HL-60/S4 (cell line): ENCODE measurements around the gene OTOS.

Experiments used
- in situ Hi-C: fragments of 300-500 bp; cut with MboI; formaldehyde crosslinking; loops from 2 replicates; pipeline ENCODE4 v1.14.3; 2022; ENCODE audit warnings: low sequenced_read_pairs

OTOS gene

DNA sequence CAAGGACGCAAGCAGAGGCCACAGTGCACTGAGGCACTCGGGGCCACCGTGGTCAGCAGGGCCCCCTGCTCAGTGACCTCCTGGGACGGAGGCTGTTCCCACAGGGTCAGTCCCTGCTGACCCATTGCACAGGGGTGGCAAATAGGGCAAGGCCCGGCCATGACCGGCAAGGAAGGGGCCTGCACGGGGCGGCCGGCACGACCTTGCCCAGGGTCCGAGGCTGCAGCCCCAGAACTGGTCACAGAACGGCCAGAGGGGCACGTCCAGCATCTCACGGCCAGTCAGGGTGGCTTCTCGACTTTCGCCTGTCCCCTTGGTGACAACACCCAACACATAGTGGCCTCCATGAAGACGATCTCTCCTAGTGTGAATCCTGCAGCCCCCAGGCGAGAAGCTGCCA lies 27.6 kb upstream of the OTOS start:
- in situ Hi-C loops = no loop called here

DNA sequence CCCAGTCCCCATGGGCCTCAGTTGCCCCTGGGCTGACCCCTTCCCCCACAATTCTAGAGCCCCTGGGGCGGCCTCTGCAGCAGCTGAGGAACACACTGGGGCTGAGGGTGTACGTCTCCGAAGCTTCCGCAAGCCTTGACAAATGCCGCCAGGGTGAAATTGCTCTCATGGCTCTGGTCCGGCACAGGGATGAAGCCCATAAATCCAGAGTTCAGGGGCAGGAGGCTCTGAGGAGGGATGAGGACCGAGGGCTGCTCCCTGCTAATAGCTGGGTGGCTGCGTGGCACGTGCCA lies 27.1 kb upstream of the OTOS start:
- in situ Hi-C loops = no loop called here

DNA sequence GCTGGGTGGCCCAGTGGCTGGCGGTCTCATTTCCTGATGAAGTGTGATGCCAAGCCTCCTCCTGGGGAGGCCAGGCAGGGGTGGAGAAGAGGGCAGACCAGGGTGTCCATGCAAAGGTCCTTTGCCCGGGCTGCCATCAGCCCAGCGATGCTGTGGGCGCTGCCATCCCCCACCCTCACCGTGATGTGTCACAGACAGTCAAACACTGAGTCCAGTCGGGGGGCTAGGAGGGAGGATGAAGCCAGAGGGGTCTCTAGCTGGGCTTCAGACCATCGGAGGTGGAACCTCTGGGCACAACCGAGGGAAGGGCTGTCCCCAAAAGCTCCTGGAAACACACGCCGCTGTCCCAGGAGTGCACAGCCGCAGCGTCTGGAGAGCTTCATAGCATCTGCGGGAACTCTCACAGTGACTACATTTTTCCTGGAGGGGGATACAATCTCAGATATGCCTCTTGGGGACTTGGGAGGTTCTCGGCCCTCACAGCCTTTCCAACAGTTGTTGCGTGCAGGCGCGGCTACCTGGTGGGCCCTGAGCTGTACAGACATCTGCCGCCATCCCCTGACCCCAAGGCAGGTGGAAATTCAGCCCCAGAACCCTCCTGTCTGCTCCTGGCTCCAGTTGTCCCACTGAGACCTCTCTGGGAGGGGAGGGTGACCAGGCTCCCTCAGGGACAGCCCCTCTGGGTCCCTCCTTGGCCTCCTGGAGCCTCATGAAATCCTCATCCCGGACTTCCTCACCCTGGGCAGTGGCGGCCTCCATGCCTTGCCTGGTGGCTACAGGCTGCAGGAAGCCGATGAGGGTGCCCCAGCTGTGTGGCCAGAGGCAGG lies 26.5 kb upstream of the OTOS start:
- in situ Hi-C loops = no loop called here

DNA sequence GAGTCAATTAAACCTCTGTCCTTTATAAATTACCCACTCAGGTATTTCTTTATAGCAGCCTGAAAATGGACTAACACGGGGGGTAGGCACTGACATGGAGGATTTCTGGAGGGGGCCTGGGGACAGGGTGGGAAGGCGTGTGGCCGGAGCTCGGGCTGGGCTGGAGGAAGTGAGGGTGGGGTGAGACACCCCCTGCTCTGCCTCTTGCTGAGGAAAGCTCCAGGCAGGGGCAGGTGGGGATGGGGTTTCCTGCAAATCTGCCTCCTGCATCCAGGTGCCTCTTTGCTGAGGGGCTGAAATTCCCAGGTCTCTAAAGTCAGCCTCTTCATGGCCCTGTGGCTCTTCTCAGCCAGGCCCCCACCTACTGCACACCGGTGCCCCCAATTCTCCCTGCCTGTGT lies 25.7 kb upstream of the OTOS start:
- in situ Hi-C loops = no loop called here

DNA sequence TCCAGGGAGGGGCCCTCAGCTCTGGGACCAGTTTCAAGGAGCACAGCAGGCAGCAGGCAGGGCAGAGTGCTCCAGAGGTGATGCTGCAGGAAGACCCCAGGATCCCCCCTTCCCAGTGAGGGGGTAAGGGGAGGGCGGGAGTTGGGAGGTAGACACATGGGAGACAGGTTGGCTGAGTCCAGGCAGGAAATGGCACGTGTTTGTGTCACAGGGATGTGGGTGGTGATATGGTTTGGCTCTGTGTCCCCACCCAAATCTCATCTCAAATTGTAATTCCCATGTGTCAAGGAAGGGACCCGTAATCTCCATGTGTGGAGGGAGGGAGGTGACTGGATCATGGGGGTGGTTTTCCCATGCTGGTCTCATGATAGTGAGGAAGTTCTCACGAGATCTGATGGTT lies 25.2 kb upstream of the OTOS start:
- in situ Hi-C loops = no loop called here

DNA sequence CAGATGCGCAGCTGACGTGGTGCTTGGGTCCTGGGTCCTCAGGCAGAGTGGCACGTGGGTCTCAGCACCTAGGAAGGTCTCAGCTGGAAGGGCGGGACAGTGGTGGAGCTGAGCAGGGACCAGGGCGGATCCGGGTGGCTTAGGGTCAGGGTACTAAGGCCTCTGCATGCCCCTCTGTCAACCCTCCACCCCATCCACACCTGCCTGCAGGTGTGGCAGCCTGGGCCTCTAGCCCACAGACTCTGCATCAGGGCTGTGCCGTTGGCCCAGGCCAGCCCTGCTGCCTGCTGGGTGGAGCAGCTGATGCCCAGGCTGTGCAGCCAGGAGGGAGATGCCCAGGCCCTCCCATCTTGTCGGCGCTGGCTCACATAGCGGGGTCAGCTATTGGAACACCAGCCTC lies 24.6 kb upstream of the OTOS start:
- in situ Hi-C loops = no loop called here

DNA sequence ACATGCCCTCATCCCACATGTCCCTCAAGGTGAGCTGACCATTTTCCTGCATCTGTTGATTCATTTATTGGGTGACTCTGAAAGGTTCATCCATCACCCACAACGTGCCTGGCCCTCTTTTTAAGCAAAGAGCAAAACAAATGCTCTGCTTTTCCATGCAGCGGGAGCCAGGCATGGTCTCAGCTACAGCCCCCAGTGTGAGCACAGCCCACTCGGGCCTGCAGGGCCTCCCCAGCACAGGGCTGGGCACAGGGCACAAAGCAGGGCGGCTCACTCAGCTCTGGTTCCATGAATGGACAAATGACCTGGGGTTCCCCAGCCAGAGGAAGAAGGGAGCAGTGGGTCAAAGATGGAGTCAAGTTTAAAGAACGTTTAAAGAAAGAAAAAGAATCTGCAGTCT lies 24.1 kb upstream of the OTOS start:
- in situ Hi-C loops = no loop called here

DNA sequence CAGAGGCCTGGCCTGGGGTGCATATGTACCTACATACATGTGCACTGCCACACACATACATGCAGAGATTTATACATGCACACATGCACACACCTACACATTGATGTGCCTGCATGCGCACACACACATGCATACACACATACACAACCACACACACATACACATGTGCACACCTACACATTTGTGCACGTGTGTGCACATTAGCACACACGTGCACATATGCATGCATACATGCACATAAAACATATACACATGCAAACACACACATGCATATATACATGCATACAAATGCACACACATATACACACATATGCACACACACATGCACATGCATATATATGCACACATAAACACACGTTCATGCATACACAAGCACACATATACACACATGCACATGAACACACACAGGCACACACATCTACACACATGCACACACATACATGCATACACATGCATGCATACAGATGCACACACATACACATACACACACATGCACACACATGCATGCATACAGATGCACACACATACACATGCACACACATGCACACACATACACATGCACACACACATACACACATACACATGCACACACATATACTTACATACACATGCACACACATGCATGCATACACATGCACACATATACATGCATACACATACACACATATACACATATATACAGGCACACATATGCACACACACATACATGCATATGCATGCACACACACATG lies 23.6 kb upstream of the OTOS start:
- in situ Hi-C loops = no loop called here

DNA sequence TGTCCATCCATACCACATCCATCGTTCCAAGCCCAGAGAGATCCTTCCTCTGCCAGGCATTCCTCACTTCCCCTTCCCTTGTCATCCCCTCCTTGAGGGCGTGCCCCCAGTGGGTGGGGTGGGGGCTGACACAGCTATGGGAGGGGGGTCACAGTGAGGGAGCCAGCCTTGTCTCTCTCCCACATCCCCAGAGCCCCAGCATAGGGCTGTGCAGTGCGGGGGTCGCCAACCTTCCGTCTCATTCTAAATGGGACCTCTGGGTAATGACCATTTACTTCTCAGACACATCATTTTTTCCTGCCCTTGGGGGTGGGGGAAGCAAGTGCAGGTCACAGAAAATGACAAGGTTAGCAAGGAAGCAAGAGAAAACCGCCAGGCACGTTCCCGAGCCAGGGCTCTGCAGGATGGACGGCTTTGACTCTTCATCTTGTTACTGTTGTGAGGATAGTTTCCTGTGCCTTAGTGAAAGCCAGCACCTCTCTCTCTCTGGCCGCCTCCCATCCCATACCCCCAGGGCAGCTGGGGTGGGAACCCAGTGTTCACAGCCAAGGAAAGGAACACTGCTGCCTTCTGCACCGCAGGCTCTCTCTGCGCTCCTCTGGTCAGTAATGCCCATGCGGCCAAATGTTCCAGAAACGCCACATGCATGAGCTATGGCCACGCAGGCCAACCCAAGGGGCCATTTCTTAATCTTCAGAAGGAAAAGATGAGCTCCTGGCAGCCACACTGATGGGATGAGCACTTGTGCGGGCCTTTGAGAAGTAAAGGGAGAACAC lies 22.7 kb upstream of the OTOS start:
- in situ Hi-C loops = no loop called here

DNA sequence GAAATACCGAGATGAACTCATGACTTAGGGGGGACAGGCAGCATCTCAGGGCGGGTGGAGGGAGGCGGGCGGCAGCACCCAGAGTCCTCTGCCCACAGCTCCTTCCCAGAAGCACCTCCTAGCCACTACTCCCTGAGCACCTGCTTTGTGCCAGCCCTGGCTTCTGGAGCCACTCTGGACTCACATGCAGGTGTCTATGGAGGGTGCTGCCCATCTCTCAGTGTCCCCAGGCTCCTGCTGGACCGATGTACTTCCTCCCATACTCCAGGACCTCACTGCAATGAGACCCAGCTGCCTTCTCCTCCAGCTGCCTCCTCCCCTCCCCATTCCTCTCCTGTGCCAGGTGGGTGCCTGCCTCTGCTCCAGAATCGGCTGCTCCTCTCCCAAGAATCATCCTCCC lies 22.1 kb upstream of the OTOS start:
- in situ Hi-C loops = no loop called here

DNA sequence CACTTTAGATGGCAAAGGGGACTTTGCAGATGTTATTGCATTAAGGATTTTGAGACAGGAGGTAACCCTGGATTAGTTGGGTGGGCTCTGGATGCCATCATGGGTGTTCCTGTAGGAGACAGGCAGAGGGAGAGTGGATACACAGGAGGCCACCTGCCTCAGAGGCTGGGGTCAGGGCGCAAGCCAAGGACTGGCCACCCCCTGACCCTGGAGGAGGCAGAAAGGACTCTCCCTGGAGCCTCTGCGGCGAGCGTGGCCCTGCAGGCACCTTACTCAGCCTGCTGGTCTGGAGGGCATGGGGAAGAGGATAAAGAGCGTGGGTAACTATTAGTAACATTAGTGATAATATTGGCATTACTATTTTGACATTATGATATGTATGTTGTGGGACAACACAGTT lies 21.6 kb upstream of the OTOS start:
- in situ Hi-C loops = no loop called here

DNA sequence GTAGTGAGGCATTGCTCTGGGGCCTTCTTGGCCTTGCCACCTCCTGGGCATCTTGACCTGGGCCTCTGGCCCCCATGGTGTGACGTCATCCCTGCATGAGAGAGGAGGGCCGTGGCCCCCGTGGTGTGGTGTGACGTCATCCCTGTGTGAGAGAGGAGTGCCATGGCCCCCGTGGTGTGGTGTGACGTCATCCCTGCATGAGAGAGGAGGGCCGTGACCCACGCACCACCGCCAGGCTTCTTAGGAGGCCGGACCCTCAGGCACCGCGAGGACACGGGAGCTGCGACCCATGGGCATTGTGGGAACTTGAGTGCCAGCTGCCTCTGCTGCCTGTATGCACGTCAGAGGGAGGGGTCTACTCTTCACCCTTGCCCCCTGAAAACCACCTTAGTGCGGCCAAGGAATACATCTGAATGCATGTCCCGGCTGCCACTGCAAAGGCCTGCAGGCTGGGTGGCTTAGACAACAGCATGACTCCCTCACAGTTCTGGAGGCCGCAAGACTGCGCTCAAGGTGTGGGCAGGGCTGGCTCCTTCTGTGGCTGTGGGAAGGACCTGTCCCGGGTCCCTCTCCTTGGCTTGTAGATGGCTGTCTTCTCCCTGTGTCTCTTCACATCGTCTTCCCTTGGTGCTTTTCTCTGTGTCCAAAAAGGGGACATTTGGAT lies 20.8 kb upstream of the OTOS start:
- in situ Hi-C loops = no loop called here

DNA sequence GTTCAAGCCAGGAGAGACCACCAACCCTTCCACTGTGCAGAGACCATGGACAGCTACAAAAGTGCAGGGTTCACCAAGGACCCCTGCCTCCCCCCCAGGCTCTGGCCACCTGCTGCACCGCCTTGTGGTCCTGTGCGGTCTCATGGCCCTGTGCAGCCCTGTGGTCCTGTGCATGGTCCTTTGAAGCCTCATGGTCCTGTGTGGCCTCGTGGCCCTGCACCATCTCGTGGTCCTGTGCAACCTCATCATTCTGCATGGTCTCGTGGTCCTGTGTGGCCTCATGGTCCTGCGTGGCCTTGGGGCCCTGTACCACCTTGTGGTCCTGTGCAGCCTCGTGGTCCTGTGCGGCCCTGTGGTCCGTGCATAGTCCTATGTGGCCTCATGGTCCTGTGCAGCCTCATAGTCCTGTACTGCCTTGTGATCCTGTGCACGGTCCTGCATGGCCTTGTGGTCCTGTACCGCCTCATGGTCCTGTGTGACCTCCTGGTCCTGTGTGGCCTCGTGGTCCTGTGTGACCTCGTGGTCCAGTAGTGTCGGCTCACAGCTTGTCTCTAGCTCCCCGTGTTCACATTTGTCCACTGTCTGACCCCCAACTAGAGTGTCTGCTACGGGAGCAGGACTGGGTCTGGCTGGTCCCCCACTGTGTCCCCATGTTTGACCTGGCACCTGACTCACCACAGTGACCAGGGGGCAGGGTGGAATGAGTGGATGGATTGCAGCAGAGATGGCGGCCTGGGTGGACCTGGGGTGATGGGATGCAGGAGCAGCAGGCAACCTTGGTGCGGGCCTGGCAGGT lies 20.0 kb upstream of the OTOS start:
- in situ Hi-C loops = no loop called here

DNA sequence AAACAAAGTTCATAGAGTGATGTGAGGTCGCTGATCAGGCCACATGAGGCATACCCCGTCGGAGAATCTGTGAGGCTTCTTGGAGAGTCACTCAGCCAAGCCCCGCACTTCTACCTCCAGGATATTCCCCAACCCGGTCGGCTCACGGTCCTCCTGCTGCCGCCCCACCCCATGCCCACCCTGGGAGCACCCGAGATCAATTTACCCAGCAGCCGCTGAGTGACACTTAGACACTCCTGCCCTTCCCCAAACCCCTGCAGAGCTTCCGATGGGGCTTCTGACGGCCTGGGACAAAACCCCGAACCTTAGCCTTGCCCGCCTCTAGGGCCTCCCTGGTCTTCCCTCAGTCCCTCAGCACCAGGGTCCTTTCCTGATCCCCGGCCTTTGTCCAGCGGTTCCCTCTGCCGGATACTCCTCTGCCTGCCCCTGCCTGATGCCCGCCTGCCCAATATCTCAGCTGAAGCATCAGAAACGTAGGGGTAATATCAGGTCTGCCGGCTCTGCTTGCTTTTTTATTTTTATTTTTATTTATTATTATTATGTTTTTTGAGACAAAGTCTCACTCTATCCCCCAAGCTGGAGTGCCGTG lies 18.9 kb upstream of the OTOS start:
- in situ Hi-C loops = no loop called here

DNA sequence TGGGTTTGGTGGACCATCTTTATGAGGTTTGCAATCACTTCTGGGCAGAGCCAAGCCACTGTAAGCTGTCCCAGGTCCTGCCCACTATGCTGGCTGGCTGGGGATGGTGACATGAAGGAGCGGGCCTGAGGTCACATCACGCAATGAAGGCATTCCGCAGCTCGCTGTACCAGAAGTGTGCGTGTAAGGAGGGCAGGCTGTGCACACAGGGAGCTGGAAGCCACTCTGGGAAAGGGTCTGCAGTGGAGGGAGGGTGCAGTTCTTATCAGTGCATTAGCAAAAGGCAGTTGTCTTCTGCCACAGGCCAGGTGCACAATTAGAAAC lies 16.7 kb upstream of the OTOS start:
- in situ Hi-C loops = no loop called here

DNA sequence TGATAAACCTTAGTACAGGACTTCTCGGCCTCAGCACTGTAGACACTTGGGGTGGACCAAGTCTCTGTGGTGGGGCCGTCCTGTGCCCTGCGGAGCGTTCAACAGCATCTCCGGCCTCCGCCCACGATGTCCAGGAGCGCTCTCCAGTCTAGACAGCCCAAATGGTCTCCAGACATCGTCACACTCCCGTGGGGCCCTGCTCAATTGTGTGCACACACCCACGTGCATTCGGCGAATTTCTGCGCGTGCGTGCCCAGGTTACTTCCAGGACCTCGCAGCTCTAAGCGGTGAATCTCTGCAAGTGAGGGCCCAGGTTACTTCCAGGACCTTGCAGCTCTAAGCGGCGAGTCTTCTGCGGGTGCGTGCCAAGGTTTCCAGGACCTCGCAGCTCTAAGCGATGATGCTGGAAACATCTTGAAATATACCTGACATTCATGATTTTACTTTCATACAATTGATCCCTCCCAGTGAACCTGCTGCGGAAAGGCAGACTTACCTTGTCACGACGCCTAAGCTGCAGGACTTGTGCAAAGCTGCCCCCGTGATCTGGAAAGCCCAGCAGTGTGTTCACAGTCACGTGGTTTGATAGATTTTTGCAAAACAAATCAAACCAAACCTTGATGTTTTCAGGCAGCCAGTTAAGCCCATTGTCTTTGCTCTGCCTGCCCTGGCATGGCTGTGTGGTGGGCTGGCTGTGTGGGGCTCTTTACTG lies 16.1 kb upstream of the OTOS start:
- in situ Hi-C loops = no loop called here

DNA sequence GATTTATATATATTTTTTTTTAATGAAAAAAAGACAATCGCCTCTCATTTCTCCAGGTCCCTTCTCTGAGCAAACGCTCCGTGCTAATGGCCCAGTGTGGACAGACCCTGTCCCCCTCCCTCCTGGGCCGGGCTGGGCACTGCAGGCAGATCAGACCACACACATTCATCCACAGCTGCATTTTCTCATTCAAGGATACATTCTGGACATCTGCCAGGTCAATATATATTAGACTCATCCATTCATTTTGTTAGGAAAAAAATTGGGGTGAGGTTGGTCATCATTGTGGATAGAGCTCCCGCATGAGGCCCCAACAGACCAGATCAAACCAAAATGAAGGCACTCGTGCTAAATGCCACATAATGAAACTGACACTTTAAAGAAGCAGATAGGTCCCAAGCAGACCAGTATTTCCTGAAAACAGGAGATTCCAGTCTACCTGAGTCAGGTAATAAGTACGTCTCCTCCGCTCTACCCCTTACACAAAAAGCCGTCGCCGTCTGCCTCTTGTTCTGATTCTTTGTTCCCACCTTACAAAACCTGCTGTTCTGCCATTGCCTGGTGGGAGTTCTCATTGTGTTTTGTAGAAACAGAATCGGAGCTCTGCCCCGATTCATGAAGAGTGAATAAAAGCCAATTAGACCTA lies 15.4 kb upstream of the OTOS start:
- in situ Hi-C loops = no loop called here

DNA sequence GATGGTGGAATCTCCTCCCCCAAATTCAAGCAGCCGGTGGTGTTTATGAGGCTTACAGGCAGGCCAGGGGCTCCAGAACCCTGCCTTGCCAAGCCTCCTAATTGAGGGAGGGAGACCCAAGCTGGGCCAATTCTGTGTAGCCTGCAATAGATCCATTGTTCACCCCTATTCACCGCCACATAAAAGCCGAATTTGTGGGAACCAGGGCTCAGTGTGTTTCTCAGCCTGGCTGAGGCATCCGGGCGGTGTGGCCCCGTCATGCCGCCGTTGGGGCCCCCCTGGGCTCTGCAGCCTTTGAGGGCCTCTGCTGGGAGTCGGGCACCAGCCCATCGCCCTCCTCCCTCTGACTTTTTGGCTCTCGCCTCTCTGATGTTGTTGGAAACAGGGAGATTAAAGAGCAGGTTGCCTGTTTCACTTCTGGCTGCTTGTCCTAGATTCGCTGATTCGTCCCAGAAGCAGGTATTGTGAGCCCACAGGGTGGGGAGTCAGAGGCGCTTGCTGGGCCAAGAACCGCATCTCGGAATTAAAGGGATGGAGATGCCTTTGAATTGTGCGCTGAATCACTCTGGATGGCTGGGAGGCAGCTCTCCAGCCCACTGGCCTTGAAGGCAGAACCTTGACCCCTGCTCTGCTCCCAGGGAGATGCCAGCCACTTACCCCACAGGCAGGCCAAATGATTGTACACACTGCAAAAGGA lies 14.7 kb upstream of the OTOS start:
- in situ Hi-C loops = no loop called here

DNA sequence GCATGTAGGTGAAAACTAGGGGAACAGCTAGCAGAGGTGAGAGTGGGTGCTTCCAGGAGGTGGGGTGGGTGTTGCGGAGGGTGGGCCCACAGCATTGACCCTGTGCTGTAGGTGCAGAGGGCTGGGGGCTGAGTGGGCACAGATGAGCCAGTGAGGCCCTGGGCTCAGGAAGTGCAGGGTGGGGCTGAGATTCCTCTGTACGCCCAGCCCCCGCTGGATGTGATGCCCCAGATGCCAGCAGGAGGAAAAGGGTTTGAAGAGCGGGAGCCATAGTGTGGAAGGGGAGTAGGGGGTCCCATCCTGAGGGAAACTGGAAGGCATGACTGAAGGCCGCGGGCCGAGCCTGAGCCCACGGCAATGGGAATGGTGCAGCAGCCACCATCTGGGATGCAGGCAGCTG lies 14.1 kb upstream of the OTOS start:
- in situ Hi-C loops = no loop called here
